Activated CD4-positive, alpha-beta T cell treated with anti-CD3 and anti-CD28 coated beads for 1 hour (primary cell): ENCODE data around the gene TAS2R41.
"Not testable (repeated sequence)": the region's sequence is repeated elsewhere in the genome, so short reads cannot be mapped to it uniquely, and the experiment has no call there.

Source experiments
- DNase-seq: peaks from one replicate; pipeline ENCODE4 v3.0.0-alpha.2; 2020

TAS2R41 gene

DNA sequence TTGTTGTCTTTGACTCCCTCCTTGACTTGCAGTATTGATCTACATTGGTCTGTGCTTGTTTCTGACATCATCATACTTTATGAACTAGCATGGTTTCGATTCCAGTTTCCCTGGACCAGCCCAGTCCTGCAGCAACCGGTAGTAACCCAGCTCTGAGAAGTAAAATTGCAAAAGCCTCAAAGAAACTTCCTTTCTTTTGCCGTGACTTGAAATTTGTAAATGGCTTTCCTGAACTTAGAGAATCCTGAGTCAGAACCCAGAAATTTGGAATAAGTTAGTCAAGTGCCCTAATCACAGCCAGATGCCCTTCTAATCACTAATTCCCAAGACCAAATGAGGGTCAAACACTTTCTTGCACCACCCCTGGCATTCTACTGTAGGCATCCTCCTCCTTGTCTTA, 19.4 kb upstream of the TAS2R41 start:
- no peak for DNase-seq

DNA sequence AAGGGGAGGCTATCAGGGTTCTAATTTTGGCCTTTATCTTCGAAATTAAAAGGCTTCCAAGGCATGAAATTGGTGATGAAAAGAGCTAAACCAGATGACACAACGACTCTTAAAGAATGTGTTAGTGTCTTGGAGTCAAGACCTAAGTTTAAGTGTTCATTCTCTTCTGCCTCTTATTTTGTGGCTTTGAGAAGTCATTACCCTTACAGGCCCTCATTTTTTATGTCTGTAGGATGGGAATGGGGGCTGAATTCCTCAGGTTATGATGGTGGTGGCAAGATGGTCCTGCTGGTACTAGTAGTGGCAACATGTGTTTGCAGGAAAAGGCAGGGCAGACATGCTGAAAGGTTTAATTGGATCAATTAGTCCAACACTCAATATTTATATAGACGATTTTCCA, 19.0 kb upstream of the TAS2R41 start:
- no peak for DNase-seq

DNA sequence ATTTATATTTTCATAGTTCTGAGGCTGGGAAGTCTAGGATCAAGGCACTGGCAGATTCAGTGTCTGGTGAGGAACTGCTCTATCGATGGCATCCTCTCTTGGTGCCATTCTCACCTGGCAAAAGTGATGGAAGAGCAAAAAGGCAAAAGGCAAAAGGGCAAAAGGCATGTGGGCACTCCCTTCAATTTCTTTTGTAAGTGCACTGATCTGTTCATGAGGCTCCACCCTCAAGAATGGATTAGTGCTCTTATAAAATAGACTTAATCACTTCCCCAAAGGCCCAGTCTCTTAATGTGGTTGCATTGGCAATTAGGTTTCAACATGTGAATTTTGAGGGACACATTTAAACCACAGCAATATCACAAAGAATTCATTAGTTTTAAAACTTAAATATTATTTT, 18.3 kb upstream of the TAS2R41 start:
- no peak for DNase-seq

DNA sequence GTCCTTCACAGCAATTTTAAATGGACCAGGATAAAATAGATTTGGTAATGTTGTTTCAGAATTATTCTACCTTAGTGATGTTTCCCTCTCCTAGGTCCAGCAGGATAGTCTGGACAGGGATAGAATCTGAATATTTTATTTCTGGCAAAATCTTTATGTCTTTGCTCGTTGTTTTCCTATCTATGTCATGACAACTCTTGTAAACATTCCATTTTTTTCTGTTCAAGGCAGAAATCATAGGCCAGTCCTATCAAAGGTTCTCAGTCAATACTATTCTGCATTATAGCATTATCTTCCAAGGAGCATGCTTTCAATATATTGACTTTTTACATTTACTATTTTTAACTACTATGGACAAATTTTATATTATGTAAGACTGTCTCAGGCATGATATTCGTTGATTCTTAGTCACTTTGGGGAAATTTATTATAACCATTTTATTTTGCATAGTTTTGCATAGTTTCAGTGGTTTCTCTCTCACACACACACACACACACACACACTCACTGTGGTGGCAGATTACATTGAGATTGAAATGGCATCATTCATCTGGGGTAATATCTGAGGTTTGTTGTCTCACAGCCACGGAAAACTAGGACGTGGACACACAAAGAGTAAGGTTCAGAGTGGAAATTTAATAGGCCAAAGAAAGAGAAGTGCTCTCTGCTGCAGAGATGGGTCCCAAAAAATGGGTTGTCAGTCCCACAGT, 17.2 kb upstream of the TAS2R41 start:
- no peak for DNase-seq

DNA sequence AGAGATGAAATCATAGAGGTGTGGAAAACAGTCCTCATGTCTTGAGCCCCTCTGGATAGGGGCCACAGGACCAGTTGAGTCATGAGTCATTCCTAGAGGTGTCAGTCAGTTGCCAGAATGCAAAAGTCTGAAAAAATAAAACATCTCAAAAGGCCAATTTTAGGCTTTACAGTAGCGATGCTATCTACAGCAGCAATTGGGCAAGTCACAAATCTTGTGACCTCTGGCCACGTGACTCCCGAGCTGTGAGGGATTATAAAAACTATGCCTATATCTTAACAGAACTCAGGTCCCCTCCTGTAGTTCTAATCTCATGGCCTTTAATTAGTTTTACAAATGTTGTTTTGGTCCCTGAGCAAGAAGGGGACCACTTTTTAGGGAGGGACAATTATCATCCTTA, 15.6 kb upstream of the TAS2R41 start:
- DNase-seq = no peak

DNA sequence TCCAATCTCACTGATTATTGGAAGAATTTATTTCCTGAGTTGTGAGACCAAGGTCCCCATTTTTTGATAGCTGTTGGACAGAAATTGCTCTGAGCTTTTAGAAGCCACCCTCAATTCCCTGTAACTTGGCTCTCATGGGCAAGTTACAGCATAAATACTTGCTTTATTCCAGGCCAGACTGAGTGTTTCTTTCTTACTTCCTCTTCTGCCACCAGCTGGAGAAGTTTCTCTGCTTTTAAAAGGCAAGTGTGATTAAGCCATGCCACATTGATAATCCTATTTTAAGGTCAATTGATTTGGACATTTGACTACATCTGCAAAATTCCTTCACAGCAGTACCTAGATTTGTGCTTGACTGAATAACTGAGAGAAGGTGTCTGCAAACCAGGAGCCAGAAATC, 14.1 kb upstream of the TAS2R41 start:
- DNase-seq = no peak

DNA sequence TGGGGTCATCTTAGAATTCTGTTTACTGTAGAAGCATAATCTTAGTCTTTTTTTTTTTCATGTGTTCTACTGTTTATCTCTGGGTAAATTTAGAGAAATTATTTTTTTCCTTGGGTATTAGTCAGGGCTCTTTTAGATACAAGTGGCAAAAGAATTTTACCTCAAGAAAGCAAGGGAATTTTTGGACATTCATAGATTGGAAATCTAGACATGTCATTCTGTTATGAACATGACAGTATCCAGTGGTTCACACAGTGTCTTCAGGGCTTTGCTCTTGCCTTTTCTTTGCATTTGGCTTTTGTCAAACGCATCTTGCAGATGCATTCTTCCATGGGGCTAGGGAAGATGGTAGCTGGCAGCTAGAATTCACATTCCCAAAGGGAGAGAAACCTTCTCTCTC, 13.7 kb upstream of the TAS2R41 start:
- DNase-seq = no peak

DNA sequence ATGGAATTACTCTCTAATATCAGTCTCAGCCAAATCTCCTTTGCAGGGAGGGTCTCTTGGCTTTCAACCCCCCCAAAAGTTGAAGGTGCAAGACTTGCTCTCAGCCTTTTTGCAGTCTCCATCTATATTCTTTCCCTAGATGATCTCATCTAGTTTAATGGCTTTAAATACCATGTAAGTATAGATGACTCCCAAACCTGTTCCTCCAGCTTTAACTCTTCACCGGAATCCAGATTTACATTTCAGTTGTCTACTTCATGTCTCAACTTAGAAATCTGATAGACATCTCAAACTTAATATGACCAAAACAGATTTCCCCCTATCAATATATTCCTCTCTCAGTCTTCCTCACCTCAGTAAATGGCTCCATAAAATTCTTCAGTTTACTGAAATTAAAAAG, 9.9 kb upstream of the TAS2R41 start:
- DNase-seq = no peak

DNA sequence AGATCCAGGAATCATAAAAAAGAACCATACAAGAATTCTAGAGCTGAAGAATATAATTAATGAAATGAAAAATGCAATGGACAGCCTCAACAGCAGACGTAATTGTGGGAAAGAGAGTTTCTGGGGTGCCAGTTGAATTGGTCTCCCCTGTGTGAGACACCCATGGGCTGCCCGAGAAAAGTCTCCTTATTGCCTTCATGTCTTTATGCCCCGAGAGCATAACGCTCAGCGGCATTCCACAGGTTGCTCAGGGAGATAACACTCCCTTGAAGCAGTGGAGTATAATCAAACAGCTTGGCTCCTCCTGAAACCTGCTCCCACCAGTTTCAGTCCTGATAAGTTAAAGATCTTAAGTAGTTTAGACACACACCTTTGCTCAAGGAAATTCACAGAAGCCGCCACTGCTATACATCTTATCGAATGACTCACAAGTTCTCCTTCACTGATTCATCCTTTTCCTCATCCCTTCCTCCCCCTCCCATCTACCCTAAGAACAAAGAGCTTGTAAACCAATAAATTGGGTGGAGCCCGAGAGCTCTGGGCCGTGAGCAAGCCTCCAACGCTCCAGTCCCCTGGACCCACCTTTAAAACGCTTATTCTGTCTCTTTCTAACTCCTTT, 5.5 kb upstream of the TAS2R41 start:
- not testable (repeated sequence) for DNase-seq

DNA sequence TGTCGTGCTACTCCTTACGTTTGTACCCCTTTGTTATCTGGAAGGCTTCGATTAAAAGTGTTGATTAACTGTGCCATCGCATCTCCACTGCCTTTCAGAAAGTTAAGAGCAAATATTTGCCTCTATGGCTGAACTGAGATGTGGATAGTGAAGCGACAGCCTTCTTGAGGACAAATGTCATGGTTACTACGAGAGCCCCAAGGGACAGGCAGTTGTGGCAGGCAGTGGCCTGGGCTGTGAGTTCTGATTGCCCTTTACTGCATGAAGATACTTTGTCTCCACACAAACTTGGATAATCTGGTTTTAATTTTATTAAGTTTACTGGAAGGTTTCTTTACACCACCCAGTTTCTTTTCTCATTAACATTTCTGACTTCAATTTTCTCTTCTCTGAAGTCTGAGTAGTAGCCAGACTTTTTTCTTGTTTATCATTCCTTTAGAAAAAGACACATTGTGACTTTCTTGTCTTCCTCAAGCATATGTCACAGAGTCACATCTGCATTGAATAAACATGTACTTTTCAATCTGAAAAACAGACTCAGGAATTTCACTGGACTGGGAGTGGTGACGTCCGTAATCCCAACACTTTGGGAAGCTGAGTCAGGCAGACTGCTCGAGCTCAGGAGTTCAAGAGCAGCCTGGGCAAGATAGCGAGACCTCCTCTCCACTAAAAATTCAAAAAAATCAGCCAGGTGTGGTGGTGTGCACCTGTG, 1.5 kb downstream of the TAS2R41 start:
- no peak for DNase-seq

DNA sequence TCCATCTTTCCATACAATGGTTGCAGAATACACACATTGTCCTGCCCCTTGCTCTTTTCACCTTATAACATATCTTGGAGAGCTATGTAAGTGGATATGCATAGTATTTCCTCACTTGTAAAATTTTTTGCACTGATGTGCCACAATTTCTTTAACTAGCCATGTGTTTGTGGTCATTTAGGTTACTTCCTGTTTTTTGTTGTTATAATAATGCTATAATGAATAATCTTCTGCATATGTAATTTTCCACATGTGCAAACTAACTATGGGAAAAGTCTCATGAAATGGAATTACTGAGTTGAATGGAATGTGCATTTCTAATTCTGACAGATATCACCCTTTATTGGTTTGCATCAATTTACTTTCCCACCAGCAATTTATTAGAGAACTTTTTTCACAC, 2.8 kb downstream of the TAS2R41 start:
- no peak for DNase-seq

DNA sequence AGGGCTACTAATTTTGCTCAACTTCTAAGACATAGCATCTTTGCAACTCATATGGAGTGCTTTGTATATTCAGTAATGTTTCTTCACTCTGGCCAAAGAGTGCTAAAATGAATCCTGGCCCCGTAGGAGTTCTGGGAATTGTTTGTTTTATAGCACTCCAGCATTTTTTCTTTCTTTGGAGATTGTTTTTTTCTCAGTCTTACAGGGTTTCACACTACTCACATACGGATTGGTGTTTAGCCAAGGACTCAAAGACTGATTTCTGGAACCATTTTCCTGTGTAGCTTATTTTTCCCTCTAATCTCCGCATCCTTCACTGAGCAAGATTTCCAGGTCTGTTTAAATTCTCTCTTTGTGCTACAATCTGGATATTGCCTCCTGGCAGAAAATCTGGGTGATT, 6.4 kb downstream of the TAS2R41 start:
- DNase-seq = no peak

DNA sequence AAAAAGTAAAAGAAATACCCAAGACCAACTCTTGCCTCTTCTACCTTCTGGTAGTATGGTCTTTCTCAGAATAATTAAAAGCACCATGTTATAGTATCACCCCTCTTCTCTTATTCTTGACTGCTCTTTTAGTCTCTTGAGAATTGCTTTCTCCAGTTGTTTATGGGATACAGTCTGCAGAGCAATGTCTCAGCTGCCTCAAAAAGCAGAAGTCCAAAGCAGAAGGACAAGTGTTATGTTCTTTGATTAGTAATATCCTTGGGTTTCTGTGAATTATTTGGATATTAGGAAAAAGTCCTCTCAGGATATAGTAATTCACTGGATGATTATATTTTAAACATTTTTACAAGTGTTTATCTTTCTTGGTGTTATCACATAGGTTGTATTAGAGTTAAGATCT, 7.4 kb downstream of the TAS2R41 start:
- no peak for DNase-seq

DNA sequence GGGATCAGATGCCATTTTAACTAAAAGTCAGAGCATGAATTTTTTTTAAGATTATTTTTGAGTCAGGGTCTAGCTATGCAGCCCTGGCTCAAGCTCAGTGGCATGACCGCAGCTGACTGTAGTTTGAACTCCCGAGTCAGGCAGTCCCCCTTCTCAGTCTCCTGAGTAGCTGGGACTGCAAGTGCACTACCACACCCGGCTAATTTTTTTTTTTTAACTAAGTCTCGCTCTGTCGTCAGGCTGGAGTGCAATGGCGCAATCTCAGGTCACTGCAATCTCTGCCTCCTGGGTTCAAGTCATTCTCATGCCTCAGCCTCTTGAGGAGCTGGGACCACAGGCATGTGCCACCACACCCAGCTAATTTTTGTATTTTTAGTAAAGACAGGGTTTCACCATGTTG, 7.8 kb downstream of the TAS2R41 start:
- no peak for DNase-seq

DNA sequence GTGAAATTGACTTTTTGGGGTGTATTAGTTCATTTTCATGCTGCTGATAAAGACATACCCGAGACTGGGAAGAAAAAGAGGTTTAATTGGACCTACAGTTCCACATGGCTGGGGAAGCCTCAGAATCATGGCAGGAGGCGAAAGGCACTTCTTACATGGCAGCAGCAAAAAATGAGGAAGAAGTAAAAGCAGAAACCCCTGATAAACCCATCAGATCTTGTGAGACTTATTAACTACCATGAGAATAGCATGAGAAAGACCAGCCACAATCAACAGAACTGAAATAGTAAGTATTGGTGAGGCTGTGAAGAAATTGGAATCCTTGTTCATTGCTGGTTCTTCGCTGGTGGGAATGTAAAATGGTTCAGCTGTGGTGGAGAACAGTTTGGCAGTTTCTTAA, 8.6 kb downstream of the TAS2R41 start:
- DNase-seq = not testable (repeated sequence)

DNA sequence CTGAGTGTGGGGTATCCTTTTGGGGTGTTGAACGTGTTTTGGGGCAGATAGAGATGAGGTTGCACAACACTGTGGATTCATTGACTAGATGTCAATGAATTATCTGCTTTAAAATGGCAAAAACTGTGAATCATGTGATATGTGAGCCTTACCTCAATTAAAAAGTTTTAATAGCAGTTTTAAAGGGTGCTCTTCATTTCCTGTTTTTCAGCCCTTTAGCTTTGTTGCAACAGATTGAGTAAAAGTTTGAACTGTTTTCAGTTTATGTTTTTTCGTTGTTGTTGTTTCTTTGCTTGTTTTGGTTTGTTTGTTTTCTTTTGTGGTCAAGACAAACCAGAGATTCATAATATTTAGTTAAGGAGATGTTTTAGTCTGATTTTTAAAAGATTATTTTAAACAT, 9.4 kb downstream of the TAS2R41 start:
- DNase-seq = no peak

DNA sequence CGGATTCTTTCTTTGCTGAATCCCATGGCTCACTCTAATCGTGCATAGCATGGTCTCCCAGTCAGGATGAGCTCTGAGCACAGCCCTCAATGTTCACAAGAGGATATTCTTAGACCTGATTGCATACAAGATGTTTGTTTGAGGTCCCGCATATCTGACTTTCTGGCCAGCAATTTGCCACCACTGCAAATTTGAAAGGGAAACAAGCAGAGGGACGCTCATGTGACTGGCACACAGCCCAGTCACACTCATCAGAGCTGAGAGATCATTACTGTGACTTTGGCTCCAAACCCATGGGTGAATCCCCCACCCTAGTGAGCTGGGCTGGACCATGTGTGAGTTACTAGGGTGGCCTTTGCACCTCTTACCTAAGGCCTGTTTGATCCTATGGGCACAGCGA, 9.9 kb downstream of the TAS2R41 start:
- no peak for DNase-seq

DNA sequence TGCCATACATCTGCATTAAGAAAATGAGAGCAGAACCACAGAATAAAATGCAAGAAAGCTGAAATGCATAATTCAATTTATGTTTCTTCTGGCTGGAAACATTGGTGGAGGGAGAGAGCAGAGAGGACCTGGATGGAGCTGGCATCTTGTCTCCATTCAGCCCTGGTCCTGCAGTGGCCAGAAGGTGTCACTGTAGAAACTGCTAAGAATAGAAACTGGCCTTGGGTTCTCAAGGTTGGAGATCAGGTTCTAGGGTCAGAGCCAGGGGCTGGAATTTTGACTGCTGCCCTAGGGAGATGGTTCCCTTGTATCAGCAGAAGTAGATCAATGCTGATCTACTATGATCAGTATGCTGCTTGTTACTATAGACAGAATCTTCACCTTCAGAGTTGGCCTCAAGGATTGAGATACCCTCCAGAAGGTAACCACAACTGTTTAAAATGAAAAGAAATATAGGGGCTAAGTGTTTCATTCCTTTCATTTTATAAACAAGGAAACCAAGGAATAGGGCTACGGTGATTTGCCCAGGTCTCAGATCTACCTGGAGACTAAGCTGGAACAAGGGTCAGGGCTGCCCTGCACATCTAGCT, 13.1 kb downstream of the TAS2R41 start:
- DNase-seq = no peak

DNA sequence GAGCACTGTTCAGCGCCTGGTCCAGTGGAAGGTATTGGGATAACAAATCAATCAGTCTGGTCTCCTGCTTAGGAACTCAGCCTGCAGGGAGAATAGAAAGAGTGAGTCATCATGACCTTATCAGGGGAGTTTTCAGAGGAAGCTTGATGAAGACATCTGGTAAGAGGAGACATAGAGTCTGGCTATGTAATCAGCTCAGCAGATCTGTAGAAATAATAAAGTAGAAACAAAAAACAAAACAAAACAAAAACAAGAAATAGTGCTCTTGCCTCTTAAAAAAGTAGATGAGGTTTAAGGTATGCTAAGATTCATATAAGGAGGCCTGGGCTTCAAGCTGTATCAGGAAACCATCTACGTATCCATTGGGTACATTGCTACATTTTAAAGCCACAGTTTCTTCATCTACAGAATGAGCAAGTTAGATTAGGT, 14.4 kb downstream of the TAS2R41 start:
- no peak for DNase-seq

DNA sequence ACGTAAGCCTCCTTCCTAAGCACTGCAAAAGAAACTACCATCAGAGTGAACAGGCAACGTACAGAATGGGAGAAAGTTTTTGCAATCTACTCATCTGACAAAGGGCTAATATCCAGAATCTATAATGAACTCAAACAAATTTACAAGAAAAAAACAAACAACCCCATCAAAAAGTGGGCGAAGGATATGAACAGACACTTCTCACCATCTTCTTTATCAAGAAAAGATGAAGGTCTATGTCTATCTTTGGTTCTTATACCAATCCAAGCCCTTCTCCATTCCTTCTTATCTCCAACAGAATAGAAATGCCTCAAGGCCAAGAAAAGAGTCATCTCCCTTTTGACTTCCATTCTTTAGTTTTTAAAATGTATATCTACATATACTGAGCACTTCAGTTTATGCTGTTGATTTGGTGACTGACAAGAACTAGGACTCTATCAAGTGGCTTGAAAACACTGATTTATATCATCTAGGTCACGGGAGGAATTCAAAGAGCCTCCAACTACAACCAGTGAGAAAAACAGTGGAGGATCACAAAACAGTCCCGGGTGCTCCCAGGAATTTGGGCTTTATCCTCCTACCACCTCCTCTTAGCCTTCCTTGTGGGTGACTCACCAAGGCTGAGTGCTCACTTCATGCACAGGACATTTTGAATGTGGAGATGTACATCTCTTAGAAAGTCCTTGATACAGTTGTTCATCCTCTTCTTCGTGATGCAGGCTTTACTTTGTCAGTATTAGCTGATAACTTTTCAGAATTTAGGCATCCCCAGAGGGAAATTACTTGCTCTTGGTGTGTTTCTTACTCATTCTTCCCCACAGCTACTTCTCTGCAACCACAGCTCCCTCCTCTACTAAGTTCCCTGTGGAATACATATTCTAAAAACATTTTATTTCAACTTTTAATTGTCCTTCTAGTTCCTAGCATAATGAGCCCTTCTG, 15.4 kb downstream of the TAS2R41 start:
- no peak for DNase-seq

DNA sequence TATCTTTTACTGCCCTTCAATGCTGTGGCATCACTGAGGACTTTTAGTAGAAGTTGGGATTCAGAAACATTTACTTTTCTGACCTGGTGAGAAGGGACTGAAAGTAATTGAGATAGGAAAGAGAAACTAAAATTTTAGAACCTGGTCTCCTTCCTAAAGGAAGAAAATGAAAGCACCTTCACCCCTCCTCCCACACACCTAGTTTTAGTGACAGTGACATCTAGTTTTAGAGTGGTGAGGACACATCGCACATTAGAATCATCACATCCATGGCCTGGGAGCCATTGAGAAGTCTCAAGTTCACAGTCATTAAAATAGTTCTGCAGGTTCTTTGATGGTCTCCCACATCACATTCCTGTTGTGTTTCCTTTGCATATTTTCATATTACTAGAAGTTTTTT, 16.1 kb downstream of the TAS2R41 start:
- no peak for DNase-seq

DNA sequence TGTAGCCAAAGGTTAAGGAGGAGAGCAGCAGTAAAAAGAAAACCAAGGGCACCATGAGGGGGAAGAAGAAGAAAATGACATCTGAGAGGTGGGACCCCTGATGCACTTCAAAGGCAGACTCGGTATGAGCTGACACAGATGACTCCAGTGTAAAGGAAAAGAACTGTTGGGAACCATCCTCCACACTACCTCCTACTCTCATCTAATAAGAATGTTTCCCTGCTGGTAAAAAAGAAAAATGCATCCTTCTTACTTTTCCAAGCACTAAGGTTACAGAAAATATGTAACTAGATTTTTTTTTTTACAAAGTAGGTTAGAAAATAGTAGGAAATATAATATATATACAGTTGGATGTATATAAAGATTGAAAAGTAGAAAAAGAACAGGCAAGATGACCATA, 16.9 kb downstream of the TAS2R41 start:
- no peak for DNase-seq

DNA sequence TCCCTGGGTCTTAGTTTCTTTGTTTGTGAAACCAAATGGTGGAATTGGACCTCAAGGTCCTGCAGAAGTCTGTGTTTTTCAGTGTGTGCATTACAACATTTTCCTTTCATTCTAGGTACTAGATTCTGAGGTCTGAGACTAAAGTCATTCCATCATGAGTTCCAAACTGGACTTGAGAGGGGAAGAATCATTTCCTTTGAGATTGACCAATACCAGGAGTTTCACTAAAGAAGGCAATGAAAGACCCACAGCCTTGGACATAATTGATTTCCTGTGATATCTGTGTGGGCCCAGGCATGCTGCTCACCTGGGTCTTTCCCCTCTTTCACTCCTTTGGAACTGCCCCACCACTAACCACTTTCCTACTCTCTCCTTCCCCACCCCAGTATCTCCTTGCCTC, 18.2 kb downstream of the TAS2R41 start:
- DNase-seq = no peak
